WTC11 (cell line): ENCODE measurements around the gene ZDHHC16. TPM values are rescaled to one million over a fixed set of nuclear protein-coding genes. Genes with fewer than 3 reads are reported as not detected.

Experiments used
- ATAC-seq: fragments of 200-7000 bp; cut with Tn5 transposase; 2 replicates; pipeline ENCODE4 v1.10.0; 2021; ENCODE audit warnings: mild to moderate bottlenecking, moderate library complexity
- CTCF ChIA-PET: fragments of 300-600 bp; sonication (Branson Sonifier 250); formaldehyde crosslinking; loops from one replicate; lab custom pipeline; 2021; ENCODE audit warnings: antibody characterized with exemption; lab: Charles Lee
- POLR2A ChIA-PET: fragments of 350-600 bp; sonication (Branson Sonifier 250); formaldehyde crosslinking; loops from one replicate; lab custom pipeline; 2021; ENCODE audit warnings: antibody characterized with exemption; lab: Charles Lee
- DNase-seq: peaks from one replicate; pipeline ENCODE4 v3.0.0; 2021; ENCODE audit warnings: low spot score
- H3K27ac Mint-ChIP-seq: 2 replicates; pipeline ENCODE4 v1.8.0; 2021; ENCODE audit warnings: mixed read lengths
- H3K27me3 Mint-ChIP-seq: 2 replicates; pipeline ENCODE4 v1.8.0; 2021; ENCODE audit warnings: low read depth, mild to moderate bottlenecking, moderate library complexity, mixed read lengths
- H3K36me3 Mint-ChIP-seq: 2 replicates; pipeline ENCODE4 v1.8.0; 2021; ENCODE audit warnings: mixed read lengths
- H3K4me1 Mint-ChIP-seq: 2 replicates; pipeline ENCODE4 v1.8.0; 2022; ENCODE audit warnings: mixed read lengths
- H3K4me3 Mint-ChIP-seq: 2 replicates; pipeline ENCODE4 v1.8.0; 2021; ENCODE audit warnings: mild to moderate bottlenecking, moderate library complexity, mixed read lengths
- H3K9me3 Mint-ChIP-seq: 2 replicates; pipeline ENCODE4 v1.8.0; 2021; ENCODE audit warnings: mixed read lengths
- CDX4 ChIP-seq: fragments of 250-450 bp; sonication (Bioruptor Pico); IDR thresholded peaks from 2 replicates; pipeline ENCODE4 v1.9.0; 2021; ENCODE audit warnings: moderate library complexity, mild to moderate bottlenecking, inconsistent platforms, borderline replicate concordance
- CREB1 ChIP-seq: sonication (generic); formaldehyde crosslinking; IDR thresholded peaks from 2 replicates; pipeline ENCODE4 v1.8.0; 2023; ENCODE audit warnings: mild to moderate bottlenecking, missing genetic modification reagents
- ELF4 ChIP-seq: sonication (generic); formaldehyde crosslinking; IDR thresholded peaks from 2 replicates; pipeline ENCODE4 v1.8.1; 2022; ENCODE audit warnings: low read depth, mild to moderate bottlenecking, moderate library complexity, missing genetic modification reagents
- ETV6 ChIP-seq: sonication (generic); formaldehyde crosslinking; IDR thresholded peaks from 2 replicates; pipeline ENCODE4 v1.8.1; 2022; ENCODE audit warnings: mild to moderate bottlenecking, missing genetic modification reagents
- FOXJ3 ChIP-seq: sonication (generic); formaldehyde crosslinking; IDR thresholded peaks from 2 replicates; pipeline ENCODE4 v1.9.0; 2021; ENCODE audit warnings: missing genetic modification reagents, mild to moderate bottlenecking, borderline replicate concordance
- GABPB1 ChIP-seq: sonication (generic); formaldehyde crosslinking; IDR thresholded peaks from 2 replicates; pipeline ENCODE4 v1.8.1; 2023; ENCODE audit warnings: mild to moderate bottlenecking, missing genetic modification reagents
- SMAD4 ChIP-seq: sonication (generic); formaldehyde crosslinking; IDR thresholded peaks from 2 replicates; pipeline ENCODE4 v1.8.0; 2022; ENCODE audit warnings: mild to moderate bottlenecking, missing genetic modification reagents
- SP1 ChIP-seq: sonication (generic); formaldehyde crosslinking; conservative IDR thresholded peaks from 2 replicates; pipeline ENCODE4 v1.8.1; 2022; ENCODE audit warnings: missing genetic modification reagents
- TP53 ChIP-seq: sonication (generic); formaldehyde crosslinking; IDR thresholded peaks from 2 replicates; pipeline ENCODE4 v1.8.1; 2023; ENCODE audit warnings: mild to moderate bottlenecking, missing genetic modification reagents
- USF2 ChIP-seq: sonication (generic); formaldehyde crosslinking; IDR thresholded peaks from 2 replicates; pipeline ENCODE4 v1.8.1; 2023; ENCODE audit warnings: mild to moderate bottlenecking, missing genetic modification reagents, moderate library complexity
- ZNF232 ChIP-seq: sonication (generic); formaldehyde crosslinking; IDR thresholded peaks from 2 replicates; pipeline ENCODE4 v1.8.0; 2022; ENCODE audit warnings: mild to moderate bottlenecking, missing genetic modification reagents
- ZNF671 ChIP-seq: fragments of 250-450 bp; sonication (Bioruptor Pico); IDR thresholded peaks from 2 replicates; pipeline ENCODE4 v1.8.0; 2021; ENCODE audit warnings: mild to moderate bottlenecking
- total RNA-seq: library from RNA; stranded (reverse); gene quantifications from 3 replicates; pipeline ENCODE4 v1.2.3, GENCODE V29; 2021
- TF ChIP-seq, protein P1 (sequence below): sonication (generic); formaldehyde crosslinking; IDR thresholded peaks from 2 replicates; pipeline ENCODE4 v1.8.0; 2022; ENCODE audit warnings: missing genetic modification reagents
- TF ChIP-seq, protein P2 (sequence below): fragments of 250-450 bp; sonication (Bioruptor Pico); conservative IDR thresholded peaks from 2 replicates; pipeline ENCODE4 v1.9.0; 2021; ENCODE audit warnings: mild to moderate bottlenecking

The ZDHHC16 gene
- total RNA-seq, 1 experiment from 2014 or later, result 44.4 TPM

DNA sequence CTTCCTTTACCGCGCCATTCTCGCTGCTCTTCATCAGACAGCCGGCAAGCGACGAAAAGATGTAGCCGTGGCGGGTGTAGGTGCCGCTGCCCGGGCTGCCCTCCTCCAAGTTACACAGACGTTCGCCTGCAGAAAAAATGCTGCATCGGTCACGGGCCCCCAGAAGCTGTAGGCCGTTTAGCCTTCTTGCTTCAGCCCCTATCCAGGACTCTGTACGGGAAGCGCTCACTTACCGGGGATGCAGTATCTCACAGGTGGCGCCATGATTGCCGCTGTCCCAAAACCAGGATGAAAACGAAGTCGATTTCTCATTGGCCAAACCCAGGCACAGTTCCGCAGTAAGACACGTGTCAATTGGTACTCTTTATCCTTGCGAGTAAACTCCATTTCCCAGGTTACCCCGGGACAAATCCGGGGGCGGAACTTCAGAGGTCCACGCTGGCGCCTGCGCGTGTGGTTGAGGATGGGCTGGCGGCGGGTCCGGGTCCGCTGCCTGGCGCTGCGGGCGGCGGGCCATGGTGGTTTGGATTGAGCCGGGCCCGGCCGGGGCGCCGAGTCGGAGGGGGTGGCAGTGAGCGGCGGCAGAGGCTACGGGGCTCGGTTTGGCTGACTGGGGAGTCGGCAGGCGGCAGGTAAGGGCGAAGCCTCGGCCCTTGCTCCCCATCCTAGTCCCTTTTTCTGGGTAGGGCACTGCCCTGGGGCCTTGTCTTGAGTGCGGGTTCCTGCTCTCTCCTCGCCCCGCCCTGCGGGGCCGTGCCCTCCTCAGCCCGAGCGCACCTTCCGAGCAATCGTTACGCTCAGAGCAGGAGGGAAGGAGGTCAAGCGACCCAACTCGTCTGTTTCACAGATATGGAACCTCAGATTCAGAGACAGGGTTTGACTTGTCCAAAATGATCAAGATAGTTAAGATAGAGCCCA is at the start of gene ZDHHC16, which contains the start of gene EXOSC1 (continued):
- TF ChIP-seq, protein P1, sequence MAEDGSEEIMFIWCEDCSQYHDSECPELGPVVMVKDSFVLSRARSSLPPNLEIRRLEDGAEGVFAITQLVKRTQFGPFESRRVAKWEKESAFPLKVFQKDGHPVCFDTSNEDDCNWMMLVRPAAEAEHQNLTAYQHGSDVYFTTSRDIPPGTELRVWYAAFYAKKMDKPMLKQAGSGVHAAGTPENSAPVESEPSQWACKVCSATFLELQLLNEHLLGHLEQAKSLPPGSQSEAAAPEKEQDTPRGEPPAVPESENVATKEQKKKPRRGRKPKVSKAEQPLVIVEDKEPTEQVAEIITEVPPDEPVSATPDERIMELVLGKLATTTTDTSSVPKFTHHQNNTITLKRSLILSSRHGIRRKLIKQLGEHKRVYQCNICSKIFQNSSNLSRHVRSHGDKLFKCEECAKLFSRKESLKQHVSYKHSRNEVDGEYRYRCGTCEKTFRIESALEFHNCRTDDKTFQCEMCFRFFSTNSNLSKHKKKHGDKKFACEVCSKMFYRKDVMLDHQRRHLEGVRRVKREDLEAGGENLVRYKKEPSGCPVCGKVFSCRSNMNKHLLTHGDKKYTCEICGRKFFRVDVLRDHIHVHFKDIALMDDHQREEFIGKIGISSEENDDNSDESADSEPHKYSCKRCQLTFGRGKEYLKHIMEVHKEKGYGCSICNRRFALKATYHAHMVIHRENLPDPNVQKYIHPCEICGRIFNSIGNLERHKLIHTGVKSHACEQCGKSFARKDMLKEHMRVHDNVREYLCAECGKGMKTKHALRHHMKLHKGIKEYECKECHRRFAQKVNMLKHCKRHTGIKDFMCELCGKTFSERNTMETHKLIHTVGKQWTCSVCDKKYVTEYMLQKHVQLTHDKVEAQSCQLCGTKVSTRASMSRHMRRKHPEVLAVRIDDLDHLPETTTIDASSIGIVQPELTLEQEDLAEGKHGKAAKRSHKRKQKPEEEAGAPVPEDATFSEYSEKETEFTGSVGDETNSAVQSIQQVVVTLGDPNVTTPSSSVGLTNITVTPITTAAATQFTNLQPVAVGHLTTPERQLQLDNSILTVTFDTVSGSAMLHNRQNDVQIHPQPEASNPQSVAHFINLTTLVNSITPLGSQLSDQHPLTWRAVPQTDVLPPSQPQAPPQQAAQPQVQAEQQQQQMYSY, result peak; percentile 36; the same call in 1 of the 2 replicates
- TF ChIP-seq FOXJ3 (CRISPR knock-in tag), result no peak
- peak; percentile 56 for TF ChIP-seq ZNF232
- TF ChIP-seq ELF4, result no peak
- peak; percentile 66; the same call in 1 of the 2 replicates for TF ChIP-seq ETV6 (CRISPR knock-in tag)
- 0 out of 2 replicates have a peak, but pooled peaks have one; percentile 16 for TF ChIP-seq GABPB1
- TF ChIP-seq CREB1 (CRISPR knock-in tag), result no peak
- TF ChIP-seq USF2, result peak; percentile 78
- no peak for TF ChIP-seq SMAD4 (CRISPR knock-in tag)
- TF ChIP-seq TP53 (CRISPR knock-in tag), result peak; percentile 86; the same call in 1 of the 2 replicates
- TF ChIP-seq, protein P2, sequence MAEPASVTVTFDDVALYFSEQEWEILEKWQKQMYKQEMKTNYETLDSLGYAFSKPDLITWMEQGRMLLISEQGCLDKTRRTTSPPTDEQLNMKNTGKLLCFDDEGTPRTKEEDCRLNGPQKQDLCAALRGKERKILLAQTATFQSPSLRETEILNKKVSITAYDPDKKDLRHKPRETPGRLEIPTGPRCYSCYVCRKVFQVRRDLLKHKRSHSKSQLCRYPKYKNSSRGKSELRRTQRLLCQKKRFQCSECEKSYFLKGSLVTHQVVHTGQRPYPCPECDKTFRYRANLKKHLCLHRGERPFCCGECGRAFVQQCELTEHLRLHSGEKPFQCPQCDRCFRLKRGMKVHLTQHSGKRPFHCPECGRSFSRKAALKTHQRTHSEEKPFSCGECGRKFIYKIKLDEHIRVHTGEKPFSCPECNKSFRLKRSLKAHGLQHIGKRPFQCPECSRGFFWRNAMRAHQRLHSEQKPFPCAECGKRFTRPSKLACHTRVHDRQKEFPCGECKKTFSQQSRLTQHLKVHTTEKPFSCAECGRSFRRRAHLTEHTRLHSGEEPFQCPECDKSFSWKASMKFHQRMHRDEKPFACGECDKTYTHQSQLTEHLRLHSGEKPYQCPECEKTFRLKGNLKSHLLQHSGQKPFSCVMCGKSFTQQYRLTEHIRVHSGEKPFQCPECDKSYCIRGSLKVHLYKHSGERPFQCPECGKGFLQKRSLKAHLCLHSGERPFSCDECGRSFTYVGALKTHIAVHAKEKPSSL, result no peak
- peak; percentile 69; the same call in 1 of the 2 replicates for TF ChIP-seq SP1 (CRISPR knock-in tag)
- TF ChIP-seq CDX4, result no peak

DNA sequence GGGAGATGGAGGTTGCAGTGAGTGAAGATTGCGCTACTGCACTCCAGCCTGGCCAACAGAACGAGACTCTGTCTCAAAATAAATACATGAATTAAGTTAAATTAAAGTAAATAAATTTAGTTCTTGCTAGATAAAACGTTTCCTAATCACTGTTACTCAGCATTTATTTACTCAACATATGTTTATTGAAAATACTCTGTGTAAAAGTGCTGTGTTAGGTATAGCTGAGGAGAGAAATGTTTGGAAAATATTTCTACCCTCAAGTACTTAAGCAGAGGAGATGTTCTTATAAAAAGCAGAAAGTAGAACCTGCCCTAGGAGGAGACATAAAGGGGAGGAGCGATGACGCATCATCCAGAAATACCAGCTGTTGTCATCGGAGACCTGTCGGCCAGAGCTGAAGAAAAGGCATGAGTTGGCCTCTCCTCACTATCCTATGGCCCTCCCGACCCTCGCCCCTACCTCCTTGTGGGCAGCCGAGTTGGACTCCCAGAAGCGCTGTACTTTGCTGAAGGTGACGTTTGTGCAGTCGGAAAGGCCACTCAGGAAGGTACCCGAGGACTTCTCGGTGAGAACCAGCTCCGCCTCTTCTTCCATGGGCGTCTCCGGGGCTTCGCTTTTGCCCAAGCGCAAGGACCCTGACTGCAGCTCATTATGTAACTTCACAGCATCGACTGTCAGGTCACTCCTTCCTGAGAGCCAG is 46.0 kb upstream of the ZDHHC16 start:
- TF ChIP-seq ZNF671 (CRISPR knock-in tag), result no peak
- TF ChIP-seq, protein P1, result peak; percentile 88
- TF ChIP-seq, all 79 proteins: peak for 1
- 0 out of 2 replicates have a peak, but pooled peaks cover 3% of the 10 kb centered on the region for H3K9me3 Mint-ChIP-seq
- peak overlapping the region; percentile 84; the same call in 1 of the 2 replicates for H3K27ac Mint-ChIP-seq
- no peak for DNase-seq
- ChIA-PET POLR2A (no interaction called here), CTCF (interaction anchor here (1.0 to 2.5 kb wide), 4 partner anchors 19 to 122 kb away, joined by 4 to 16 read pairs (median 10); no protein-coding TSS in a partner anchor)
- H3K4me3 Mint-ChIP-seq, result peak overlapping the region; percentile 90
- H3K4me1 Mint-ChIP-seq, result peaks cover 13% of the 10 kb centered on the region
- H3K27me3 Mint-ChIP-seq, result no peaks in the 10 kb centered on the region
- no peak for ATAC-seq
- peaks cover 20% of the 10 kb centered on the region for H3K36me3 Mint-ChIP-seq
